Measurements from ENCODE around the gene DHODH.
"Not testable (repeated sequence)": the region's sequence is repeated elsewhere in the genome, so short reads cannot be mapped to it uniquely, and the experiment has no call there.

DHODH gene

GRCh38 chr16:72055911-72056310 lies 47.4 kb downstream of the DHODH start:
- no peak for DNase-seq

- not testable (repeated sequence) for DNase-seq
Measured at GRCh38 chr16:72057313-72057712, 48.8 kb downstream of the DHODH start.

GRCh38 chr16:72059060-72059459 lies 50.5 kb downstream of the DHODH start:
- not testable (repeated sequence) for DNase-seq

- DNase-seq = no peak
Measured at GRCh38 chr16:72060405-72060804, 51.9 kb downstream of the DHODH start.

GRCh38 chr16:72061564-72061963 lies 53.0 kb downstream of the DHODH start:
- DNase-seq = no peak

GRCh38 chr16:72064361-72064894 lies 55.9 kb downstream of the DHODH start:
- DNase-seq = no peak

- DNase-seq = no peak
Measured at GRCh38 chr16:72066747-72067146, 58.2 kb downstream of the DHODH start.

- no peak for DNase-seq
Measured at GRCh38 chr16:72068930-72069329, 60.4 kb downstream of the DHODH start.

- no peak for DNase-seq
Measured at GRCh38 chr16:72072514-72073342, 64.2 kb downstream of the DHODH start.

- DNase-seq = no peak
Measured at GRCh38 chr16:72073560-72074230, 65.2 kb downstream of the DHODH start.

- not testable (repeated sequence) for DNase-seq
Measured at GRCh38 chr16:72075067-72075466, 66.5 kb downstream of the DHODH start.

Measured in CD4-positive, alpha-beta T cell treated with Interleukin-17A for 4 hours (primary cell).